RWPE1 (cell line): Measurements from ENCODE around the gene LPAR2.

Source experiments
- CTCF ChIA-PET: fragments of 350-600 bp; sonication (Branson Sonifier 250); formaldehyde crosslinking; extraction: SDS; loops from one replicate; lab custom pipeline; 2021; lab: Yijun Ruan, JAX
- POLR2A ChIA-PET: fragments of 400-600 bp; formaldehyde crosslinking; extraction: SDS; loops from one replicate; lab custom pipeline; 2020; ENCODE audit warnings: antibody characterized with exemption; ENCODE audit not compliant: low non-redundant PET; lab: Yijun Ruan, JAX
- DNase-seq: peaks from one replicate; pipeline ENCODE4 v3.0.0; 2012; ENCODE audit warnings: low spot score
- H3K27ac ChIP-seq: fragments of 450-650 bp; 2 replicates; pipeline ENCODE4 v1.5.1; 2017
- TF ChIP-seq, protein P1 (sequence below): fragments of 450-650 bp; conservative IDR thresholded peaks from 2 replicates; pipeline ENCODE4 v1.5.1; 2017; ENCODE audit warnings: low read depth, mild to moderate bottlenecking

LPAR2 gene

DNA sequence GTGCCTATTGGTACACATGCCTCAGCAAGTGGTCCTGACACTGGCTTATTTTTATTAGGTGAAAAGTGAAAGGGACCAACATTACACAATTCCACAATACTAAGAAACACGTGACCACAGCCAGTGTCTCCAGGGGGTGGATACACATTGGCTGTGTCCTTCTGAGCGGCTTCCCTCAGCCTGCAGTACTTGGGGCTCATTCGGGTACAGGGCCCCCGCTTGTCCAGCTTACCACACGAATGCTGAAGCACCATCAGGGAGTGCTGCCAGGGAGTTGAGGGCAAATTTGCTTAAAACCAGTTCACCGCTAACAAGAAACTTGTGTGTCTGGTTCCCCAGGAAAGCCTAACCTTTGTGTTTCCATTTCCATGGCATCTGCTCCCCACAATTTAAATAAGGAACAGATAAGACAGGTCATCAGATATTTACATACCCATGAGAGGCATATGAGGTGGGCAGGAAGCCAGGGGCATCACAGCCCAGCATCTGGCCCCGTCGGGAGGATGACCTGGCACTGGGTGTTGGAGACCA lies 32.8 kb downstream of the LPAR2 start:
- no peak for DNase-seq

DNA sequence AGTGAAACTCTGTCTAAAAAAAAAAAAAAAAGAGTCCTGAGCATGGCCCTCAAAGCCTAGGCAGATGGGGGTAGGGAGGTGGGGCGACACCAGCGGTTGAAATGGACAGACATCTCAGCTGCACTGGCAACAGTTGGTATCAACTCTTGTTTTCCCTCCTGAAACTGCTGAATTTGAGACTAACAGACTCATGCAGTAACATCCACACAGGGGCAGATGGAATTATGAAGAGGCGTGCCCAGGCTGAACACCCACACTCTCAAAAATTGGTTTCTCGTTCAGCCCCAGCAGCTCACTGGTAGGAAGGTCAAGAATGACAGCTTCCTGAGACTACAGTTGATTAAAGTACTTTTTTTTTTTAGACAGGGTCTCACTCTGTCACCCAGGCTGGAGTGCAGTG lies 33.6 kb downstream of the LPAR2 start:
- peak overlapping the region; percentile 38 for H3K27ac ChIP-seq
- POLR2A ChIA-PET = no interaction called here
- CTCF ChIA-PET = interaction anchor here (0.6 to 0.9 kb wide), 2 partner anchors 62 to 1206 kb away, joined by 3 to 5 read pairs; no protein-coding TSS in a partner anchor
- TF ChIP-seq, protein P1, sequence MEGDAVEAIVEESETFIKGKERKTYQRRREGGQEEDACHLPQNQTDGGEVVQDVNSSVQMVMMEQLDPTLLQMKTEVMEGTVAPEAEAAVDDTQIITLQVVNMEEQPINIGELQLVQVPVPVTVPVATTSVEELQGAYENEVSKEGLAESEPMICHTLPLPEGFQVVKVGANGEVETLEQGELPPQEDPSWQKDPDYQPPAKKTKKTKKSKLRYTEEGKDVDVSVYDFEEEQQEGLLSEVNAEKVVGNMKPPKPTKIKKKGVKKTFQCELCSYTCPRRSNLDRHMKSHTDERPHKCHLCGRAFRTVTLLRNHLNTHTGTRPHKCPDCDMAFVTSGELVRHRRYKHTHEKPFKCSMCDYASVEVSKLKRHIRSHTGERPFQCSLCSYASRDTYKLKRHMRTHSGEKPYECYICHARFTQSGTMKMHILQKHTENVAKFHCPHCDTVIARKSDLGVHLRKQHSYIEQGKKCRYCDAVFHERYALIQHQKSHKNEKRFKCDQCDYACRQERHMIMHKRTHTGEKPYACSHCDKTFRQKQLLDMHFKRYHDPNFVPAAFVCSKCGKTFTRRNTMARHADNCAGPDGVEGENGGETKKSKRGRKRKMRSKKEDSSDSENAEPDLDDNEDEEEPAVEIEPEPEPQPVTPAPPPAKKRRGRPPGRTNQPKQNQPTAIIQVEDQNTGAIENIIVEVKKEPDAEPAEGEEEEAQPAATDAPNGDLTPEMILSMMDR = no peak
- DNase-seq = no peak

More for the DNA sequence above, 32.8 kb downstream of the LPAR2 start:
- H3K27ac ChIP-seq = peak overlapping the region; percentile 38
- TF ChIP-seq, protein P1 = no peak
- ChIA-PET CTCF (interaction anchor here (0.6 kb wide), 1 partner anchor 1207 kb away, joined by 5 read pairs; no protein-coding TSS in a partner anchor), POLR2A (no interaction called here)

DNA sequence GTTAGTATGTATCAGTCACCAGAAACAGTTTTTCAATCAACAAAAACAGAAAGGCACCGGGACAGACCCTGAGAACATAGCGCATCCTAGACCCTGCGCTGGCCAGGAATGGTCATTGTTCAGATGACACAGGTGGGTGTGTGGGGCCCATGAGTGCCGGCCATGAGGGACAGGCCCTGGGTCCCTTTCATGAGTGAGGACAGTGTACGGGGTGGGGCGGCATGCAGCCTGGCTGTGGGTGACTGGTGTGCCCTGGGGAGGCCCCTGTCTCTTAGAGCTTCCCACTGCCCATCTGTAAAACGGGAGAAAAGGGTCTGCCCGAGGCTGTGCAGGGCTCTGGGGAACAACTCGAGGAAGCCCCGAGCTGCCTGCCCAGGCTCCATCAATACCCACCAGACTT lies 35.3 kb downstream of the LPAR2 start:
- TF ChIP-seq, protein P1 = no peak
- CTCF ChIA-PET = no interaction called here
- DNase-seq = no peak
- H3K27ac ChIP-seq = peak overlapping the region; percentile 87; the same call in 1 of the 2 replicates
- POLR2A ChIA-PET = no interaction called here

DNA sequence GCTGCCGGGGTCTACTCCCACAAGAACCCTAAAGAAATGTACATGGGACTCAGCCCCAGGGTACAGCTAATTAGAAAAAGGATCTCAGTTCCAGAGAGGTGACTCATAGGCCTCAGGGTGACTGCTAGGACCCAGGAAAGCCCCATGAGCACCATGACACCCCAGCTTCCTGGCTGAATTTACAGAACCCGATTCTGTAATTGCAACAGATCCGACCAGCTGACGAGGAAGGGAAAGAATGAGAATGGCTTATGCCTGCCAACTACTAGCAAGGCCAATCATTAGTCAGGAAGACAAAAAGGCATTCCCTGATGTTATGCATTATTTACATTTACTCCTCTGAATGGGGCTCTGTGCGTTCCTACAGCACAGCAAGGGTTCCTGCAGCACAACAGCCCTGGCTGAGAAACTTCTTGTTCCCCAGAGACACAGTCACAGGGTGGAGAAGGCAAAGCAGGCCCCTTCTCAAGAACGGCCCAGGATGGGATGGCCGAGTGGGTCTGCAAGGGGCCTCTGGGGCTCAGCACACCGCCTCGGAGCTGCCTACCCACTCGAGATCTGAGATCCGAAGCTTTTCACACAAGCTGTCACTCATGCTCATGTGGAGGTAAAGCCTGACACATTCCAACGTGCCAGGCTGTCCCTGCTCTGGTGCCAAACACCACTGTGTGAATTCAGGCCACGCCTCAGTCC lies 36.7 kb downstream of the LPAR2 start:
- DNase-seq = peak; percentile 98
- H3K27ac ChIP-seq = peak overlapping the region; percentile 87
- TF ChIP-seq, protein P1 = no peak
- POLR2A ChIA-PET = no interaction called here
- CTCF ChIA-PET = interaction anchor here (1.4 kb wide), 1 partner anchor 59 kb away, joined by 5 read pairs; no protein-coding TSS in a partner anchor

DNA sequence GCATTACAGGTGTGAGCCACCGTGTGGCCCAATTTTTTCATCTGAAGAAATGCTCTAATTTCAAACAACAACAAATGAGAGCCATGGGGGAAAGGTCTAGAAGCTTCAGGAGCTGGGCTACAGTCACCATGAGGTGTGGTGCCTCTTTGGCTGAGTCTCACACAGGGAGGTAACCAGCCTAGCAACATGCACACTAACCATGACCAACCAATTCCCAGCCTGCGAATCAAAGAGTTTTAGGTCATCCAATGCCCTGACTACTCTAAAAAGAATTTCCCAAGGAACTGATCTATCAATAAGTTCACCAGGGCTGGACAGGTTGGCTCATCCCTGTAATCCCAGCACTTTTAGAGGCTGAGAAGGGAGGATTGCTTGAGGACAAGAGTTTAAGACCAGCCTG lies 39.5 kb downstream of the LPAR2 start:
- DNase-seq = no peak
- ChIA-PET CTCF (interaction anchor here (0.6 kb wide), 1 partner anchor 565 kb away, joined by 4 read pairs; no protein-coding TSS in a partner anchor), POLR2A (no interaction called here)
- TF ChIP-seq, protein P1 = no peak
- H3K27ac ChIP-seq = no peak overlapping the region

DNA sequence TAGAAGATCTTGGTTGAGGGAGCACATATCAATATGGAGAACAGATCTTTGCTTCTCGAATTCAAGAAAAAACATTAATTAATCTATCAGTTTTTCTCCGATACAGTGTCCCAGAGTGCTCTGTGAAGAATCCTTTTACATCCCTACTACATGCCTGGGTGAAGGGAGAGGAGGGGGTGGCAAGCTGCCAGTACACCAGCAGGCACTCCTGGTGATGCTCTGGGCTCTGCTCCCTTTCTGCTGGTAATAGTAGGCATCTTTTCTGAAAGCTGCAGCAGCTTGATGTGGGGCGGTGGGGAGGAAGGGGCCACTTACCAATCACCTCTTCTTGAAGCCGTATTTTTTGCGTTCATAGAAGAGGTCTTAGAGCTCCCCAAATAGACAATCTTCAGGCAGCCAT lies 40.2 kb downstream of the LPAR2 start:
- TF ChIP-seq, protein P1 = no peak
- CTCF ChIA-PET = interaction anchor here (0.8 kb wide), 1 partner anchor 32 kb away, joined by 3 read pairs; no protein-coding TSS in a partner anchor
- DNase-seq = no peak
- POLR2A ChIA-PET = no interaction called here
- no peak overlapping the region for H3K27ac ChIP-seq
